H7 (cell line): ENCODE data around the gene ELAC2. TPM values are rescaled to one million over a fixed set of nuclear protein-coding genes. Genes with fewer than 3 reads are reported as not detected.
"Not testable (repeated sequence)": the region's sequence is repeated elsewhere in the genome, so short reads cannot be mapped to it uniquely, and the experiment has no call there.

Source experiments
- DNase-seq: peaks from one replicate; pipeline ENCODE4 v3.0.0; 2012
- H3K27me3 ChIP-seq: 2 replicates; pipeline ENCODE4 v1.6.0; 2011; ENCODE audit warnings: mild to moderate bottlenecking, low read length; ENCODE audit not compliant: control insufficient read depth, insufficient read depth
- H3K36me3 ChIP-seq: replicated peaks from 2 replicates; pipeline ENCODE4 v1.5.1; 2011; ENCODE audit warnings: low read length; ENCODE audit not compliant: control insufficient read depth, insufficient read depth
- H3K4me3 ChIP-seq: 2 replicates; pipeline ENCODE4 v1.5.1; 2011; ENCODE audit warnings: low read depth, mild to moderate bottlenecking, control low read depth, low read length, moderate library complexity; ENCODE audit not compliant: insufficient read depth
- total RNA-seq: library from RNA; depleted of rRNA; stranded (reverse); fragments of >200 nt; shearing (Covaris generic); gene quantifications from 2 replicates; pipeline ENCODE4 v1.2.3, GENCODE V29; 2014

ELAC2 gene
- total RNA-seq, 1 experiment from 2014 or later: 125 TPM

DNA sequence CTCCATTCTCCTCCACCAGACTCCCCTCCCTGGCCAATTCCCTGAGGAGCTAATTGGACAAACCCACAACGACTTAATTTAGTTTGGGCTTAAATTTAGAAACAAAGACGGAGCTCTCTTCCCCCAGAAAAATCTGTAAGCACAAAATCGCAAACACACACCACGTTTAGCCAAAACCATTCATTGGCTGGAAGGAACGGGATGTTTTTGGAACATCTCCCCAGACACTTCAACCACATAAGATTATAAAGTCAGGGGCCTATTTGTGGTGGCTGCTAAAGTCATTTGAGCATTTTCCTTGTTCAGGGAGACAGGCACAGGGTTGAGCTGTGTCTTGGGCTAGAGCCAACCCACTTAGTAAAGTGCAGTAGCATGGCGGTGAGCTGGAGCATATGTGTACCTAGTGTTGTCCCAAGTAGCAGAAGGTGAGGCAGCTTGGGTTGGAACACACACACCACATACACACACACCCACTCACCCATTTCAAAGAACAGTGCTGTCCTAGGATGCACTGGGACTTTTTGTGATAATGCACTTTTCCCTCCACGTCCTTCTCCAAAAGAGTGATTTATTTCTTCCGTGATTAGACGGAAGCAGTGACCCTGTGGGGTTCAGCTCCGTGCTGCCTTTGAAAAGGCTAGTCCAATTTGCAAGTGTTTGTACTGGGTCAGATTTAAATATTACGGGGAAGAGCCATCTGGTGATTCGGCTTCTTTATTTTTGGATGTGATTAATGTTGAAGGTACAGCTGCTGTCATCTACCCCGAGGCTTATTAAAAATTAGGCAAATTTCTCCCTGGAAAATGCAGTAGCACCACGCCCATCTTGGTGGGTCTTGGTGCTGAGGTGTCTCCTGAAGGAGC lies 32.2 kb downstream of the ELAC2 start:
- Histone ChIP-seq H3K4me3 (no peak overlapping the region), H3K36me3 (peaks cover 4% of the 10 kb centered on the region), H3K27me3 (no peaks in the 10 kb centered on the region)
- DNase-seq: no peak

DNA sequence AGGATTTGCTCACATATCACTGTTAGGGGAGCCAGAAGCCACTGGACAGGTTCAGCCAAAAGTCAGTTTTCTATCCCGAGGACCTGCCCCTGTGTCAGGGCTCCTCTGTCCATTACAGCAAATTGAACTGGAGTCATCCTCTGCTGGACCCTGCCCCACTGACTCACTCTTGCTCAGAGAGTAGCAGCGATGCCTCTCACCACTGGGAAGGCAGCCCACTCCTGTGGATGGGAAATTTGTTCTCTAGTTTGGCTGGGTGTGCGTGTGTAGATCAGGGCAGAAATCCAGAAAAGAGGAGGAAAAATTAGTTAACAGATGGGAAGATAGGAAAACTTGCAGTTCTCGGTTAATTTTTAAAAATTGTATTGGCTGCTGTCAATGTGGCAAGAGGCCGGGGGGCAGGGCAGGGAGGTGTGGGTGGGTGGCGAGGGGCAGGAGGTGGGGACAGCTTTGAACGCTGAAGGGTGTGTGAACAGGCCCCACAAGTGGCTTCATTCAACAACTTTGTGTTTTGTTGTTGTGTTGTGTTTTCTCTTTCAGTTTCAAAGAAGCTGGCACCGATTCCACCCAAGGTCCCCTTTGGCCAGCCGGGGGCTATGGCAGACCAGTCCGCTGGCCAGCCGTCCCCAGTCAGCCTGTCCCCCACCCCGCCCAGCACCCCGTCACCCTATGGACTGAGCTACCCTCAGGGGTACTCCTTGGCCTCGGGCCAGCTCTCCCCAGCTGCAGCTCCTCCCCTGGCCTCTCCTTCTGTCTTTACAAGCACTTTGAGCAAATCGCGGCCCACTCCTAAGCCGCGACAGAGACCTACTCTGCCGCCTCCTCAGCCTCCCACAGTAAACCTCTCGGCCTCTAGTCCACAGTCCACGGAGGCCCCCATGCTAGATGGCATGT lies 33.6 kb downstream of the ELAC2 start:
- DNase-seq: no peak
- no peak overlapping the region for H3K4me3 ChIP-seq
- H3K36me3 ChIP-seq: peaks cover 2% of the 10 kb centered on the region; the same call in 1 of the 2 replicates
- H3K27me3 ChIP-seq: no peaks in the 10 kb centered on the region

DNA sequence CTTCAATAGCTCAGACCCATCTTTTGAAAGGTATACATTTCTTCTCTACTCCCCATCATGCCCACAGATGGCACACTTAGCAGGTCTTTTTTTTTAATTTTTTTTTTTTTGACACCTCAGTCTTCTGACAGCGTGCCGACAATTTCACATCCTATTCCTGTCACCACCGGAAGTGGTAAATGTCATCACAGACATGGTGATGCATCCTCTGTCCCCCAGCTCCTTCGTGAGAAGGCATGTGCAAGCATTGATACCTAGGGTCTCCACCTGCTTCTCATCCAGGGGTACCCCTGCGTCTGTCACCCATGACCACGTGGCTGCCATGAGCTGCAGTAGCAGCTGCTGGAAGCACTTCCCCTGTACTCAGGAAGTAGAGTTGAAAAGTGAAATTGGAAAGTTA lies 35.6 kb downstream of the ELAC2 start:
- no peaks in the 10 kb centered on the region for H3K27me3 ChIP-seq
- DNase-seq: no peak
- no peak overlapping the region for H3K4me3 ChIP-seq
- peaks cover 2% of the 10 kb centered on the region; the same call in 1 of the 2 replicates for H3K36me3 ChIP-seq

DNA sequence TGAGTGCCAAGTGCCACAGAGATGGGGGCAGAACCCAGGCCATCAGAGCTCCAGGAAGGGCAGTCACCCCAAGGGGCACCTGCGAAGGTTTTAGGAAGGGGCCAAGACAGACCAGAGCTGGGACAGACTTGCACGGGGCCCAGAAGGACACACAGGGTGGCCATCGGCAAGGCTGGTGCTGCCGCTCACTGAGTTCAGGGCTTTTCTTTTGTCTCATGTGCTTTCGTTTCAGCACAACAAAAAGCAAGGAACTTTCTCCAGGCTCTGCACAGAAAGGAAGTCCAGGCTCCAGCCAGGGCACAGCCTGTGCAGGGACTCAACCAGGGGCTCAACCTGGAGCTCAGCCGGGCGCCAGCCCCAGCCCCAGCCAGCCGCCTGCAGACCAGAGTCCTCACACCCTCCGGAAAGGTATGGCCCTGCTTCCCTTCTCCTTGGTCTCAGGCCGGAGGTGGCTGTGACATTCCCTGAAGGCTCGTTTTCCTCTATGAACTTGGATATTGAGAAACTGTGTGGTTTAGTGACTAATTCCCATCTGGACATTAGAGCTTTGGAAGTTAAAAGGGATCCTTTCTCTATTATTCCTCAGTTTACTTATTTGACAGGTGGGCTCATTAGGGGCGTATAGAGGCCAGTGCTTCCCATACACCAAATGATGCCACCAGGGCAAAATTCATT lies 37.9 kb downstream of the ELAC2 start:
- no peak for DNase-seq
- no peak overlapping the region for H3K4me3 ChIP-seq
- no peaks in the 10 kb centered on the region for H3K27me3 ChIP-seq
- no peaks in the 10 kb centered on the region; the same call in 1 of the 2 replicates for H3K36me3 ChIP-seq

DNA sequence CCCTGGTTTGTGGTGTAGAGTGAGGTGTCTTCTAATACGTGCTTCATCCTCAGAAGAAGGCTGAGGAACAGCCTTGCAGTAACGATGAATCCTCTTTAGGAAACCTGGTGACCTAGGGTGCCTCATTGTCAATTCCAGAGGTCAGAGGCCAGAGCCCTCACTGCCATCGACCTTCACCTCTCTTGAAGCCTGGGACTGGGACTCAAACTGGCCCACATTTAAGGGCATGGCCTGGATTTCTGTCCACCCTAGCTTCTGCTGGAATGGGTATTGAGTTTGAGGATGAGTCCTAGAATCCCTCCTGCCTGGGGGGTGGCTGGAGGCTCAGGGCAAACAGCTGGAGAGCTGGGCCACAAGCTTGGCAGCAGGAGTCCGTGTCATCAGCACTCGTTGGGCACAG lies 38.6 kb downstream of the ELAC2 start:
- H3K36me3 ChIP-seq: no peaks in the 10 kb centered on the region; the same call in 1 of the 2 replicates
- no peak for DNase-seq
- no peak overlapping the region for H3K4me3 ChIP-seq
- no peaks in the 10 kb centered on the region for H3K27me3 ChIP-seq

DNA sequence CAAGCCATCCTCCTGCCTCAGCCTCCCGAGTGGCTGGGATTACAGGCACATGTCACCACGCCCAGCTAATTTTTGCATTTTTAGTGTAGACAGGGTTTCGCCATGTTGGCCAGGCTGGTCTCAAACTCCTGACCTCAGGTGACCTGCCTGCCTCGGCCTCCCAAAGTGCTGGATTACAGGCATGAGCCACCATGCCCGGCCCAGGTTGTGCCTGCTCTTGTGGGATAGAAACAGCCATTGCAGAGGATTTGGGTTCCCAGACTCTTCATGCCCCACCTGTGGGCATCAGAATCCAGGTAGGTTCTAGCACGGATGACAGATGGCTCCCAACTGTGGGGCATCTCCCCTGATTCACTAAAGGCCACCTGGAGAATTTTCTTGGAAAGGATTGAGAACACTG lies 39.0 kb downstream of the ELAC2 start:
- not testable (repeated sequence) for H3K4me3 ChIP-seq, H3K27me3 ChIP-seq, DNase-seq, H3K36me3 ChIP-seq

DNA sequence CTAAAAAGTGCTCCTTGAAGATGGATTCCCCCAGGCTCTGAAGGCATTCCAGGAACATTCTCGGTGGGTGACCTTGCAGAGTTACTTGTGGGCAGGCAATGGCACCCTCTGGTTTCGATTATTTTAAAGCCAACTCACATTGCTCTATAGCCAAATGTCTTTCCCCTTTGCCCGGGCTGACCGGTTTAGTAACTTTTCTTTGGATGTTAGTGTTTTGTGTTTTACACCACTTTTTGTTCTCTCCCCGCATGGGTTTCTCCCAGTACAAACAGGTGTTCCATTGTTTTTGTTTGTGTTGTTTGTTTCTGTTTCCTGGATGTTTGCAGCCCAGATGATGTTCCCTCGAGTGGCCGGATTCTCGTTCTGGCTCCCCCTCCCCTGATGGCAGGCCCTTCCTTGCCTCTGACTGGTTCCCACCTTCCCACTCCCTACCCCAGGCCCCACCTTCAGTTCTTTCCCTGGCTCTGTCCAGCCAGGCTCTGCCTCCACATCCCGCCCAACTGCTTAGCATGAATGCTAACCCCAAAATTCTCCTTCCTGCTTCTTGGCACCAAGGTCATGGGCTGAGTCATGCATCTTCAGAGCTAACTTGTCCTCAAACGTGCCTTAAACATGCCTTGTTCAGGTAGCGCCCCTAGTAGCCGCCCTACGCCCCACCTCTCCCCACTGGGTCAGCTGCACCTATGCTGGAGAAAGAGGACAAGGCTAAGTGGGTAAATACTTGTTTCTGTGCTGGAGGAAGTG lies 40.6 kb downstream of the ELAC2 start:
- Histone ChIP-seq H3K27me3 (peaks cover 3% of the 10 kb centered on the region; the same call in 1 of the 2 replicates), H3K36me3 (no peaks in the 10 kb centered on the region; the same call in 1 of the 2 replicates), H3K4me3 (no peak overlapping the region)
- peak; percentile 78 for DNase-seq

DNA sequence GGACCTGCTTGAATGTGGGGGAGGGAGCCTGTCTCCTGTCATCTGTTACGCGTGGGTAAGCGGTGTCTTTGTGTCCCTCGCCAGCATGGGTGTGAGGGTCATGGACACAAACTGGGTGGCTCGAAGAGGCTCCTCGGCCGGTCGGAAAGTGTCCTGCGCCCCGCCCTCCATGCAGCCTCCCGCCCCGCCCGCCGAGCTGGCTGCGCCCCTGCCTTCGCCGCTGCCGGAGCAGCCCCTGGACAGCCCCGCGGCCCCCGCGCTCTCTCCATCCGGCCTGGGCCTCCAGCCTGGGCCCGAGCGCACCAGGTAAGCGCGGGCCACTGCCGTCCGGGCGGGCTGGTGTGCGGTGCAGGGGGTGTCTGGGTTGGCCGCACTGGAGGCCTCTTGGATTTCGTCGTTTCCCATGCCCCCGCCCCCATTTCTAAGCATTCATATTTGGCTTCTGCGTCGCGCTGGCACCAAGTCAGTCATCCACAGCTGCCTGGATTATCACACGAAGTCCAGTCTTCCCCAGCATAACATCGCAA lies 43.8 kb downstream of the ELAC2 start:
- Histone ChIP-seq H3K36me3 (no peaks in the 10 kb centered on the region), H3K4me3 (peak overlapping the region; percentile 41), H3K27me3 (peaks cover 3% of the 10 kb centered on the region; the same call in 1 of the 2 replicates)
- DNase-seq: peak; percentile 86

DNA sequence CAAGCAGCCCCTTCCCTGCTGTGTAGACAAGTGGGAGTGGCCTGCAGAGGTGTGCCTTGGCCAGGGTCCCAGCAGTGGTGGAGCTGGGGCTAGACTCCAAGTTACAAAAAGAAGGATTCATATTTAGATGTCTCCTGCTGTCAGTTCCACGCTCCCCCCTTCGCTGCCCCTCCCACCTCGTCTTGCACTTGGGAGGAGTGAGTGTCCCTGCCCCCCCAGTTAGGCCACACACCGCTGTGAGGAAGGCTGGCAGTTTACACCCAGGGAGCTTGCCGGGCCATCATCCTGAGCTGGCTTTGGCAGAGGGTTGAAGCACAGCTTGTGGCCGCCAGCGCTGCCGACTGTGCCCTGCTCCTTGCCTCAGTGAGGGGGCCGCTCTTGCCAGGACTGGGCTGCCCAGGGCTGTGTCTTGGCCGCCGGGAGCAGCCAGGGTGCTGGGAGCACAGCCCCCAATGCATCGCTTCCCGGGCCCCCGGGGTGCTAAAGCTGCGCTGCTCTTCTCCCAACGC lies 44.3 kb downstream of the ELAC2 start:
- no peaks in the 10 kb centered on the region for H3K36me3 ChIP-seq
- peak overlapping the region; percentile 41 for H3K4me3 ChIP-seq
- H3K27me3 ChIP-seq: peaks cover 3% of the 10 kb centered on the region; the same call in 1 of the 2 replicates
- DNase-seq: peak; percentile 78

DNA sequence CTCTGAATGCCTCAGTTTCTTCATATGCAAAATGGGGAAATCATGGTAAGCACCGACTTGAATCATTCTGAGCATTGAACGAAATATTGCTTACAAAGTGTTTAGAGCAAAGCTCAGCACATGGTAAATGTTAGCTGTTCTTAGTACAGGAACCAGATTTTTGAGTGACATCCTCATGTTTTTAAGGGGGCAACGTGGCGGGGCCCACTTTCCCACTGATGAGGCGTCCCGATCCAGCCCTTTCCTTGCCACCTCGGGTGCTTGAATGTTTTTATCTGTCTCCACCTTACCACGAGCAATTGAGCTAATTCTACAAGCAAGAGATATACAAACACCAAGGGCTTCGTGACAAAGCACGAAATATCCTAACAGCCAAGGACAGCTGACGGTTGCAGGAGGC lies 49.9 kb downstream of the ELAC2 start:
- no peak for DNase-seq
- H3K27me3 ChIP-seq: no peaks in the 10 kb centered on the region

DNA sequence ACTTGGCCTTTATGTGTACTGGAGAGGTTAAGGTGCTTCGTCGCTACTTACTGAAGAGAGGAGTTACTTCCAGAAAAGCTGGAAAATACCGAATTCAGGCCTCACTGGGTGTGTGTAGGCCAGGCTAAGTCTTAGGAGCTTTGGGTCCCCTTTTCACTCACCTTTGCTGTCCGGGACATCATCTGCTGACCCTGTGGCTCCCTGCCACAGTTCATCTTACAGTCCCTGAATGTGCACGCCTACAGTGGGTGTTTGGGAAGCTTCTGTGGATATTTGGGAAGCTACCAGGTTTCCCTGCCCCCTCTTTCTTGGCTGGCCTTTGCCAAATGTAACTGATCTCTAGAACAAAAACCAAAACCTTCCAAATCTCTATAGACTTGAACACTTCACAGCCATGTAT lies 51.4 kb downstream of the ELAC2 start:
- DNase-seq: no peak
- Histone ChIP-seq H3K36me3 (no peaks in the 10 kb centered on the region), H3K4me3 (no peak overlapping the region), H3K27me3 (no peaks in the 10 kb centered on the region)

More for the DNA sequence above, 49.9 kb downstream of the ELAC2 start:
- Histone ChIP-seq H3K36me3 (no peaks in the 10 kb centered on the region), H3K4me3 (no peak overlapping the region)

DNA sequence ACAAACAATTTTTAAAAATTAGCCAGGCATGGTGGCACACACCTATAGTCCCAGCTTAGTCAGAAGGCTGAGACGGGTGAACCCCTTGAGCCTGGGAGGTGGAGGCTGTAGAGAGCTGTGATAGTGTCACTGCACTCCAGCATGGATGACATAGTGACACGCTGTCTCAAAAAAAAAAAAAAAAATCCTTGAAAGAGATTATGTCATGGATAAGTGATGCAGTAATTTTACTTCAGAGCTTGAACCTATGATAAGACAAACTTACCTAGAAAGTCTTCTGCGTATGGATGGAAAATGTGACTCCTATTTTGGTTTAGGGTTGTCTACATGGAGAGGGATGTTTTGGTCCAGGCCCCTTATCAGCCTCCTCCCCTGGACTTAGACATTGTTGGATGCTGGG lies 51.8 kb downstream of the ELAC2 start:
- DNase-seq: no peak
- no peaks in the 10 kb centered on the region for H3K27me3 ChIP-seq
- no peak overlapping the region for H3K4me3 ChIP-seq
- no peaks in the 10 kb centered on the region for H3K36me3 ChIP-seq

DNA sequence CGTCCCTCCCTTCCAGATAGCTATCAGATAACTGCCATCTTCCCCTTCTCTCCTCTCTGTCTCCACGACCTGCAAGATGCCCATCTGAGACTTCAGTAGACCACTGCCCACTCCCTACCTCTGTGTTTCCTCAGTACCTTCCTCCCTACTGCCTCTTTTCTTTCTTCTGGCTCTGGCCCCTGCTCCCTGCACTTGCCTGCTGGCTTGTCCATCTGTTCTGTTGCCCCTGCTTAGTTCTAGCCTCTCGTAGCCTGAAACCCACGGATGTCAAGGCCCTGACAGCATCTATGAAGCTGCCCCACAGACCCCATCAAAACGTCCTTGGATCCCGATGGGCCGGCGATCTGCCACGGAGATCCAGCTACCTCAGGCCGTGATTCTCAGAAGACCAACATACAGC lies 53.0 kb downstream of the ELAC2 start:
- H3K36me3 ChIP-seq: no peaks in the 10 kb centered on the region
- no peak overlapping the region for H3K4me3 ChIP-seq
- H3K27me3 ChIP-seq: no peaks in the 10 kb centered on the region
- no peak for DNase-seq
